Suppressor macrophage treated with lipopolysaccharide for 4 hours (primary cell): ENCODE results near the gene CST7.

Experiments used
- DNase-seq: peaks from one replicate; pipeline ENCODE4 v3.0.0-alpha.2; 2020

Gene CST7

GRCh38 chr20:24951536-24952083 lies 2.5 kb downstream of the CST7 start:
- DNase-seq = no peak

GRCh38 chr20:24952376-24953208 lies 3.5 kb downstream of the CST7 start:
- DNase-seq = no peak

DNA sequence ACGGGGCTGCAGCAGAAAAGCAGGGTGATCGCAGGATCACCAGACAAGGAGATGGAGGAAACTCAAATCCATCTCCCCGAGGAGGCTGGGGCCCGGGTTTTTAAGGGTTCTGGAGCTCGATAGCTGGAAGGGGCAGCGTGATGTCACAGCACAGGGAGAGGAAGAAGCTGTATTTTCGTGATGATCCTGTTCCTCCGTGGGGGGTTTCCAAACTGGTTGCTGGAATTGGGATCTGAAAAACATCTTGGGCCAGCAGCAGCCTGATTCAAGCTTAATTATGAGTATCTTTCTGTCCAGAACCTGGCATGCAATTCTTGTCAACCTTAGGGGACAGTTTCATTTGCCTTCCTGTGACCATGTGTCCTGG lies 4.1 kb downstream of the CST7 start:
- DNase-seq = peak; percentile 37

DNA sequence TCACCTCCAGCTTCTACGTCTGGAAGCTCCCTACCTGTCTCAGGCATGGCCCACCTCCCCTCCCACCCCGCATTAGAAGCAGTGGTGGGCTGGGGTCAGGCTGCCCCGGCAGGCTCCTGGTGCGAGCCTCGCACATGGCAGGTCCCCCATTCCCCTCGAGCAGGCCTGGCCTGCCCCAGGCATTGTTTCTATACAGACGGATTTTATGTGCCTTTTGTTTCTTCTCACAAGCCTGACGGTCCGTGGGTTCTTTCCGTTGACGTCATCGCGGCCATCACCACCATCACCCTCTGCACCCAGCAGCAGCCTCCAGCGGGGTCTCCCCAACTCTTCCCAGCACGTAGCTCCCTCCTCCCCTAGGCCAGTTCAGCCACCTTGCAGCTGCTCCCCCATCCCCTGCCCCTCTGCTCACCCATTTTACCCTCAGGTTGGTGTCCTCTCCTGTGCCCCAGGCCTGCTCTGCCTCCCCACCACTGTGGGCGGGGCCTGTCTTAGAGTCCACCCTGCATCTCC lies 4.6 kb downstream of the CST7 start:
- no peak for DNase-seq

DNA sequence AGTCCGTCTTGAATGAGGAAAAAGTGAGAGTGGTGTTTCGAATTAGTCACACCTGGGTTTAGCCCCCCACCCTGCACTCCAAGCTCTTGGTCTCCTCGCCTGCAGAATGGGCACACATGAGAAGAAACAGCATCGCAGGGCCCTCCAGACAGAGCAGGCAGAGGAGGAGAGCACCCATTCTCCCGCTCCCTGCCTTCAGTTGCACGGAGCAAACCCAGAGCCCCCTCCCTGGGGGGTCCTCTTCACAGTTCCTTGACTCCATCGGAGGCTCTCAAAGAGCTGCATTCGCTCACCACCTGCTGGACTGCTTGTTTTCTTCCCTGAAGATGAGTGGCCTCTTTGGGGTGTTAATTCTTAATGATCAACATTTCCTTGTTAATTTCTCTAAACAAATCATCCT lies 5.1 kb downstream of the CST7 start:
- DNase-seq = no peak

GRCh38 chr20:24954566-24954965 lies 5.5 kb downstream of the CST7 start:
- DNase-seq = peak; percentile 55

DNA sequence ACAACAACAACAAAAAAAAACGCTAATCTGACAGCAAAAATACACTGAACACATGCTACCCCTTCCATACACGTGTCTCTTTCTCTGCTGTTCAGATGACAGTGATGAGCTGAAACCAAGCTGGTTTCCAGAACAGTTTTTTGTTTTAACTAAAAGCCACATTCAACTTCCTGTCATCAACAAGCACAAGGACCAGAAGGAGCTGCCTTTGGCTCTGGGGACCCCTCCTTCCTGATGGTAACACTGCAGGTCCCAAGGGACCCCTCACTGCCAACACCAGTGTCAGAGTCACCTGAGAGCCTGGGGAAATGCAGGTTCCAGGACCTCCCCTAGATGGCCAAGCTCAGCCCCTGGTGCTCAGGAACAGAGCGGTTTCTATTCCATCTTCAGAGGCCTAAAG lies 6.0 kb downstream of the CST7 start:
- no peak for DNase-seq

DNA sequence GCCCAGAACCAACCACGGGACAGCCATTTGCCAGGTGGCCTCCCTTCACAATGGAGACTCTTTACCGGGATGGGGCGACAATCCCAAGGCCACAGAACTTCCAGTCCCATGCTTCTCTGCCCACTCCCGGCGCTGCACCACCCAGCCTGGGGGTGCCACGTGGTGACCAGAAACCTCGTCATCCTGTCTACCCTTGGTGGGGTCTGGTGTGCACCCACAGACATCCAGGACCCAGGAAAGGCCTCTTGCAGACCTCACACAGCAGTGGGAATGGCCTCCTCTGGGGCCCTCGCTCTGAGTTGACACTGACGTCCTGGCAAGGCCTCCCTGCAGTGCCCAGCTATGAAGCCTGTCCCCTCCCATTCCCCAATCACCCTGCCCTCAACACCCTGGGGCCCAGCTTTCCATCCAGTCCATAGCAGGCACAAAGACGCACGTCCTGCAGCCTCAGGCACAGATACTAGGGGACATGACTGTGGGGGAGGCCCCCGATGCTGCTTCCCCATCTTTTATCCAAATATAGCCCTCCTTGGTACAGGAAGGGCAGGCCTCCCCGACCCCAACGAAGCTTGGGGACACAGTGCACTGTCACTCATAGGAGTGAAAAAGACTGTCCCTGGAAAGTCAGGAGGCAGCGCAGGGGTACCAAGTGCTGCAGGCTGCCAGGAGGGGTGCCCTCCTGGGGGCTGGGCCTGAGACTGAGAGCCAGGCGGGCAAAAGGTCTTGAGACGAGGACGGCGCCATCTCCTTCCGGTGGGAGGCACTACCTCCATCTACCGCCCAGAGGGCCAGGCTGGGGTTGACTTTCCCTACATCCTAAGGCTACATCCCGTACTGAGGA lies 7.2 kb downstream of the CST7 start:
- no peak for DNase-seq

DNA sequence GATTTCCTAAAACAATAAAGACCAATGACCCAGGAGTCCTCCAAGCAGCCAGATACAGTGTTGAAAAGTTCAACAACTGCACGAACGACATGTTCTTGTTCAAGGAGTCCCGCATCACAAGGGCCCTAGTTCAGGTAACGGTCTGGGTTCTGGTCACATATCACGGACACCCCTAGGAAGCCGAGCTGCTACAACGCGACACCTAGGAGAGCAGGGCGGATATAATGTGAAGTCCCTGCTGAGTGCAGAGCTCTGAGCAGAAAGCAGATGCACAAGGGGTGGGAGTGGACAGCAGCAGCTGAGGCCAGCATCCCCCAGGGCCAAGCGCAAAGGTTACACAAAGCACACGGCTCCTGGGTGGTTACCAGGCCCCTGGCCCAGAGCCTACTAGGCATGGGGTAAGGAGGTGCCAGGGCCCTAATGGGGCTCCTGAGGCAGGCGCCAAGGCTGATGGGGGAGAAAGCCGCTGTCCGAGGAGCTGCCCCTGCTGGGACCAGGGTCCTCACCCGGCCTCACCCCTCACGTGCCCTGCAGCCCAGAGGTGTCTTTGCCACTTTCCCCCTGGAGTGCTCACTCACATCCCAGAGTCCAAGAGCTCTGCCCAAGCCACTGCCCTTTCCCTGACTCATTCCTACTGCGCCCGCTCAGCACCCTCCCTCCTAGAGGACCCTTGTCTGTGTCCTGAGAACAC lies 8.4 kb downstream of the CST7 start:
- DNase-seq = no peak

- DNase-seq = no peak
Observed at GRCh38 chr20:24958506-24959385, 9.7 kb downstream of the CST7 start.

- no peak for DNase-seq
Observed at GRCh38 chr20:24959591-24960301, 10.7 kb downstream of the CST7 start.

DNA sequence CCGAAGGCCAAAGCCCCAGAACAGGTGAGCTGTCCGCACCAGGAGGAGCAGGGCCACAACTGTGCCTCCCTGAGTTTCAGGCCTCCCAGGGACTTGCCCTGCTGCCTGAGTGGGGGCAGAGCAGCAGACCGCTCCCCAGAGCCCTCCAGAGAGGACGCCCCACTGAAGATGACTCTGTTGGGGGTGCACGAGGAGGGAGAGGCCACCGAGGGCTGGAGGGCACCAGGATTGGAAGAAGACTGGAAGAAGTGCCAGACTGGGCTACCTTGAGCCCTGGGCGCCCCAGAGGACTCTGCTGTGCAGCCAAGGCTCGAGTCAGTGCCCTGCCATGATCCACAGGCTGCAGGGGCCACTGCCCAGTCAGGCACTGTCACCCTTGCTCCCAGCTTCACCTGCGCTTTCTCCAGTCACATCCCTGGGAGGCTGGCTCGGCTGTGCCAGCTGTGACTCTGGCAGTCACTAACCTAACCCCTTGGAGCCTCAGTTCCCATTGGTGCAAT lies 11.3 kb downstream of the CST7 start:
- no peak for DNase-seq

DNA sequence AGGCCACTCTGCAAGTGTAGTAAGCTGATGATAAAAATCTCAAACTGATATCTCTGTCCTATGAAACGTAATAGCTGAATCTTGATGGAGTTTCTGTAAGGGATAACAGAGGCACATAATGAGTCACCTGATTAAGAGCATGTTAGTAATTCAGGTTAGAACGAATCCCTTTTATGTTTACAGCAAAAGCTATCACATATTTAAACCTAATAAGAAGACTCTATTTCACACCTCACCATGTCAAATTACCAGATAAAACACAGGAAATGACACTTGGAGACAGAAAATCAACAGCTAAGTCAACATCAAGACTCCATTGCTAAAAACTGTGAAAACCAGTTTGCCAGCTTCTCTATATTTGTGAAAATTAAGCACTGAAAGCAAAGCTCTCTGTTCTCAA lies 11.8 kb downstream of the CST7 start:
- DNase-seq = no peak

DNA sequence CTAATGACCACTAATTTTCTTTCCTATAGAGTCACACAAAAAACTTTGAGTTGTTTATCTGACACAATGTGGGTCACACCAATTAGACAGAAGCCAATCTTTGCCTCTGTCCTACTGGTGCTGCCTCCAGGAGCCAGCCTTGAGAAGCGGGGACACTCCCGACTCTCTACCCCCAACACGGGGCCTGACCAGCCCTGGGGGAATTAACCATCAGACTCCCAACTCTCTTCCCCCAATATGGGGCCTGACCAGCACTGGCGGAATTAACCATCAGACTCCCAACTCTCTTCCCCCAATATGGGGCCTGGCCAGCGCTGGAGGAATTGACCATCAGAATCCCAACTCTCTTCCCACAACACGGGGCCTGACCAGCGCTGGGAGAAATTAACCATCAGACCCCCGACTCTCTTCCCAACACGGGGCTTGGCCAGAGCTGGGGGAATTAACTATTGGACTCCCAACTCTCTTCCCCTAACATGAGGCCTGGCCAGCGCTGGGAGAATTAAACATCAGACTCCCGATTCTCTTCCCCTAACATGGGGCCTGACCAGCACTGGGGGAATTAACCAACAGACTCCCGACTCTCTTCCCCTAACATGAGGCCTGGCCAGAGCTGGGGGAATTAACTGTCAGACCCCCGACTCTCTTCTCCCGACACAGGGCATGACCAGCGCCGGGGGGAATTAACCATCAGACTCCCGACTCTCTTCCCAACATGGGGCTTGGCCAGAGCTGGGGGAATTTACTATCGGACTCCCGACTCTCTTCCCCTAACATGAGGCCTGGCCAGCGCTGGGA lies 12.5 kb downstream of the CST7 start:
- no peak for DNase-seq

GRCh38 chr20:24962182-24962492 lies 13.1 kb downstream of the CST7 start:
- no peak for DNase-seq

DNA sequence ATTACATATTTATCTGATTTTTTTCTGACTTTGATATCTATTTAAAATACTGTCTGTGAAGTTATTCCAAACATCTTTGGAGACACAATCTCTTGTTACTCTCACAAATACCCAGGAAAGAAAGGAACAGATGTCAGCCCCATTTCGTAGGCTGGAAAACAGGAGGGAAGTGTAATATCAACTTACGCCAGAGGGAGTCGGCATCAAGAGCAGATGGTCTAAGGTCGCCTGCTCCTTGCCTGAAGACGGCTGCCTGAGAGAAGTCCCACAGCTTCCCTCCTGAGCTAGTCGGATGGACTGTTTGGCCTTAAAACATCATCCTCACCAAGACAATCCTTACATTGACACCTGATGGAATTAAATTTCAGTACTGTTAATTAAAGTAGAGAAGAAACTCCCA lies 13.4 kb downstream of the CST7 start:
- DNase-seq = no peak

- no peak for DNase-seq
Observed at GRCh38 chr20:24963672-24964505, 14.8 kb downstream of the CST7 start.

DNA sequence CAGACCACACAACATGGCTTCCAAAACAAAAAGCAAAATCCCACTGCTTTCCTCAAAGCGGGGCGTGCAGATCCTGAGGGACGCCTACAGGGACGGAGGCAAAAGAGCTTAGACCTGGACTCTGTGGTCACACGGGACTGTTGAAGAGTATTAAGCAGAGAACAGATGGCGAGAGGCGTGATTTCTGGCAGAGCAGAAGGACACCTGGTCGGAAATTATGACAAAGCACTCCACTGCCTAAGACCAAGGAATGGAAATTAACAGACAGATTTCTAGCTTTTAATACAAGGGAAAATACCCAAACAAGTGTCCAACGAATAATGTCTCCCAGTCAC lies 15.4 kb downstream of the CST7 start:
- no peak for DNase-seq

GRCh38 chr20:24965065-24965919 lies 16.2 kb downstream of the CST7 start:
- DNase-seq = no peak
